Measurements from ENCODE around the gene ATG2A. TPM values are rescaled to one million over a fixed set of nuclear protein-coding genes. Genes with fewer than 3 reads are reported as not detected.

The ATG2A gene
- polyA plus RNA-seq, 2 donors, result 10.4 to 11.4 TPM

Other genes with a start within 250 kb of the ATG2A start
- gene NRXN2, start 194.0 kb downstream of the ATG2A start, polyA plus RNA-seq, result under 1 TPM; 0.24 to 0.44 TPM
- gene RASGRP2, start 173.1 kb downstream of the ATG2A start, polyA plus RNA-seq, result 10 to 100 TPM in 1 of 2 donors, 1 to 10 TPM in 1; 7.9 to 13.0 TPM
- gene PYGM, start 157.2 kb downstream of the ATG2A start, polyA plus RNA-seq, result 1 to 10 TPM; 1.2 to 1.7 TPM
- gene SF1, start 138.7 kb downstream of the ATG2A start, polyA plus RNA-seq, result 10 to 100 TPM; 79.0 to 88.0 TPM
- gene MAP4K2, start 114.0 kb downstream of the ATG2A start, polyA plus RNA-seq, result 1 to 10 TPM; 4.7 to 7.5 TPM
- 10 to 100 TPM; 15.4 to 19.0 TPM for gene MEN1, start 106.7 kb downstream of the ATG2A start, polyA plus RNA-seq
- 10 to 100 TPM; 17.5 to 30.7 TPM for gene CDC42BPG, start 72.6 kb downstream of the ATG2A start, polyA plus RNA-seq
- 10 to 100 TPM; 16.1 to 28.7 TPM for gene EHD1, start 38.6 kb downstream of the ATG2A start, polyA plus RNA-seq
- 10 to 100 TPM in 1 of 2 donors, 1 to 10 TPM in 1; 6.6 to 11.0 TPM for gene PPP2R5B, start 7.5 kb upstream of the ATG2A start, polyA plus RNA-seq
- not detected for gene GPHA2, start 18.7 kb upstream of the ATG2A start, polyA plus RNA-seq
- gene MAJIN, start 54.9 kb upstream of the ATG2A start, polyA plus RNA-seq, result not detected
- under 1 TPM; 0.22 to 0.35 TPM for gene BATF2, start 79.8 kb upstream of the ATG2A start, polyA plus RNA-seq
- gene ARL2, start 97.0 kb upstream of the ATG2A start, polyA plus RNA-seq, result 10 to 100 TPM; 44.5 to 68.6 TPM
- gene SNX15, start 110.2 kb upstream of the ATG2A start, polyA plus RNA-seq, result 10 to 100 TPM; 14.7 to 15.6 TPM
- gene SAC3D1, start 124.0 kb upstream of the ATG2A start, polyA plus RNA-seq, result 10 to 100 TPM in 1 of 2 donors, 1 to 10 TPM in 1; 6.2 to 12.1 TPM
- gene NAALADL1, start 141.3 kb upstream of the ATG2A start, polyA plus RNA-seq, result 1 to 10 TPM; 3.0 to 6.0 TPM
- 1 to 10 TPM; 4.3 to 8.8 TPM for gene CDCA5, start 166.8 kb upstream of the ATG2A start, polyA plus RNA-seq
- 10 to 100 TPM; 30.6 to 30.9 TPM for gene ZFPL1, start 167.0 kb upstream of the ATG2A start, polyA plus RNA-seq
- gene VPS51, start 179.0 kb upstream of the ATG2A start, polyA plus RNA-seq, result 10 to 100 TPM; 62.3 to 70.4 TPM
- gene TM7SF2, start 194.7 kb upstream of the ATG2A start, polyA plus RNA-seq, result 10 to 100 TPM; 48.3 to 68.3 TPM
- 10 to 100 TPM; 12.4 to 13.3 TPM for gene ZNHIT2, start 200.5 kb upstream of the ATG2A start, polyA plus RNA-seq
- gene FAU, start 204.9 kb upstream of the ATG2A start, polyA plus RNA-seq, result 100 to 1,000 TPM; 789 to 817 TPM
- gene MRPL49, start 205.1 kb upstream of the ATG2A start, polyA plus RNA-seq, result 10 to 100 TPM; 18.9 to 44.3 TPM
- 10 to 100 TPM; 16.4 to 17.8 TPM for gene SYVN1, start 217.3 kb upstream of the ATG2A start, polyA plus RNA-seq